Measurements from ENCODE around the gene QRFP.

- TF ChIP-seq EP300 (IDR thresholded peaks at IDR 0.05) (no peak), CTCF (IDR thresholded peaks at IDR 0.05) (no peak), POLR2AphosphoS5 (IDR thresholded peaks at IDR 0.05) (no peak), POLR2A (IDR thresholded peaks at IDR 0.05) (no peak)
Measured at GRCh38 chr9:130878295-130878694, 18.3 kb downstream of the QRFP start.

Measured in suprapubic skin (tissue), 4 donors.